Measurements from ENCODE around the gene ZBTB7C.

Gene ZBTB7C

DNA sequence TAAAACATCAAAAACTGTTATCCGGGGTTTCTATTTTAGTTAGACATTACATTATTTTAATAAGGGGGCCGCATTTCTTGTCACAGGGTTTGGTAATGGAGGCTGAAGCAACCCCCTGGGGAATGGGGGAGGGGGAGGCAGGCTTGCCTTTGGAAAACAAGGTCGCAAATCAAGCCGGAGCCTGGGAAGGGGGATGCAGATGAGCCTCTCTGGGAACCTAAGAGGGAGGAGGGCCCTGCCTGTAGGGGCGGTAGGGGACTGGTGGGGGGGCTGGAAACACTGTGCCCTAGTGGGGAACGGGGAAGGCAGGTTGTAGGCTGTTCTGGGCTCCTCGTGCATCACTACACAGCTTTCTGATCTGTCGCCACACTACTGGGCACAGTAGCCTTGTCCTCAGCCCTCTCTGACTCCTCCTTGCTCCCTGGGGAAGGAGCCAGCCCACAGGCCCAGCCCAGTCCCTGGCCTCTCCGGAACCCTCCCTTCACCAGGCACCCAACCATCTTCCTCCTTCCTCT lies 308.5 kb downstream of the ZBTB7C start:
- no peak for DNase-seq

- no peak for DNase-seq
Measured at GRCh38 chr18:48100165-48100575, 309.0 kb downstream of the ZBTB7C start.

DNA sequence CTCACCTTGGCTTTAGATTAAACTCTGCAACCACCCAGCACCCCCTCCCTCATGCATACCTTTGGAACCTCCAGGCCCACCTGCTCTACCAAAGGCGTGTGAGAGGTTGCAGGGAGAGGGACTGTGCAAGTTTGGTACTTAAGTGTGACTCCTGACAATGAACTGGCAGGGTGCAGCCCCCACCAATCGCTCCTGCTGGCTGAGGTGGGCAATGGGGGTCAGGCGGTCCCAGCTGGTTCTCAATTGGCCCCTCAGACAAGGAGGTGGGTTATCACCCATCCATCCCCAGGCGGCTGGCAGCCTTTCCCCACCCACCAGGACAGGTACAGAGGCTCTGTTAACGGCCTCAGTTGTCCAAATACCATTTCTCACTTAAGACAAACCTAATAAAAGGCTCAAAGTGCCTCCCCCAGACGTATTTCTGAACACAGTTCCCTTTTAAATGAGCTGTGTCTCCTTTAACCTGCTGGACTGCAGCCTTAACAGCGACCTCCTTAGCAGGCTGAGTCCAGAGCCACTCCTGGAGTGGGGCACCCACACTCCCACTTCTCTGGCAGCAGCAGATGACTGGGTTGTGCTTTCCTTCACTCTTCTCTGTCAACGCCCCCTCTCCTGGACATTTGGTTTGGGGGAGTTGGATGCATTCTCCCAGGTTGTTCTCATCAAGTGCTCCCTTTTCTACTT lies 309.6 kb downstream of the ZBTB7C start:
- no peak for DNase-seq

- DNase-seq: no peak
Measured at GRCh38 chr18:48098538-48098937, 310.6 kb downstream of the ZBTB7C start.

DNA sequence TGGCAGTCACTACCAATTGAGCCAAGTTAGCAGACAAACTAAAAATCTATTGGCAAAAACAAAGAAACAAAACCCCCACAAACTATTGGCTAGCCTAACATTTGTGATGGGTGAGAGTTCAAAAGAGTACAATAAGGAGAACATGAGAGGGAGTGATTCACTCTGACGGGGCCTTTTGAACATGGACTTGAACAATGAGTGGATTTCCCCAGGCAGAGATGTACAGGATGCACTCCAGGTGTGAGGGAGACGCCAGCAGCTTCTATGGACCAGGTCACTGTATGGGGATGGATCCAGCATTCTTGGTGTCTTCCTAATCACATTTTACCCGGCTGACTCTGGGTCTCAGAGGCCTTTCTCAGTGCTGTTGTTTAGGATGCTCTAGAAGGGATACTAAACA lies 311.2 kb downstream of the ZBTB7C start:
- DNase-seq: no peak

DNA sequence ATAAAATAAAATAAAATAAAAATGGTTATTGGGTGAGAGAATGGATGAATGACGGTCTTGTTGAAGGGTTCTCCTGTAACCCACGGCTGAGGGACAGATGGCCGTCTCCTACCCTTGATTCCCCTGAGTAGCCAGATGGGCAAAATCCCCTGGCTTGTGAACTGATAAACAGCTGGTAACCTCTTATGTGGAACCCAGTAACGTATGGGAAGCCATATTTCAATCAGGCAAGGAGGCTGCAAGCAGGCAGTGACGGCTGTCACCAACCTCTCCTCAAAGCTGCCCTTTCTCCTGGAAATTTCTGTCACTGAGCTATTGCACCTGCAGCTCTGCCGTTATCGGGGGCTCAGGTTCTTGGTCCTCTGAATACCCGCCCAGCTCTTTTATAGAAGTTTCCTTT lies 313.5 kb downstream of the ZBTB7C start:
- no peak for DNase-seq

GRCh38 chr18:48093104-48093503 lies 316.1 kb downstream of the ZBTB7C start:
- no peak for DNase-seq

- DNase-seq: no peak
Measured at GRCh38 chr18:48091869-48092497, 317.2 kb downstream of the ZBTB7C start.

GRCh38 chr18:48090702-48091101 lies 318.5 kb downstream of the ZBTB7C start:
- no peak for DNase-seq

DNA sequence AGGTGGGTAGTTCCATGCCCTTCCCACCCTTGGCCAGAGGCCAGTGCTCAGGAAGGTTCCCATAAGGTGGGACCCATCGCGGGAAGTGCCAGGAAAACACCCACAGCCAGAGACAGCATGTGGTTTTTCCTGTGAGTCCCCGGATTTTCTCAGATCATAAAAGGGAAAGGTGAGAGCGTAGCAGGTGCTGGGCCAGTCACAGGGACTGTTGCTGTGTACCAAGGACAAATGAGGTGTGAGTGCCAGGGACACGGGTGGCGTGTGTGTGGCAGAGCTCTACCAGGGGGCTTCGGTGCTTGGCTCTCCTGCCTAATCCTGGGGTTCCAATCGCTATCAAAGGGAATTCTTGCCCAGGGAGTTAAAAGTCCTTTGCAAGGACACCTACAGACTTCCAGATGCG lies 319.2 kb downstream of the ZBTB7C start:
- no peak for DNase-seq

GRCh38 chr18:48085781-48086487 lies 323.2 kb downstream of the ZBTB7C start:
- no peak for DNase-seq

- DNase-seq: no peak
Measured at GRCh38 chr18:48084858-48085257, 324.3 kb downstream of the ZBTB7C start.

GRCh38 chr18:48084041-48084757 lies 325.0 kb downstream of the ZBTB7C start:
- DNase-seq: no peak

DNA sequence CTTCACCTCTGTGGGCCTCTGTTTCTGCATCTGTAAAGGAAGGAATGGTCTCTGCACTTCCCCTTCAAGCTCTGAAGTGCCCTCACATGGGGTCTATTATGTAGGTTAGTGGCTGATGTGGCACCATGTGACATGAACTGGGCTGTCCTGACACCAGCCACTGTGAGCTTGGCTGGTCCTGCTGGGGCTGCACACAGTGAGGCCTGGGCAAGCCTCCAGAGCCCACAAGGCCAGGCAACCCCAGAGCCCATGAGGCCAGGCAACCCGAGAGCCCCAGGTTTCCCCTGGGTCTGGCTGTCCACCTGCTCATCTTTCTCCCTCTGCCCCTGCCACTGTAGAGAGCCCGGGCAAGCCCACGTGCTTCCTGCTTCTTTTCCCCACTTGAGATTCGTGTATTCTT lies 328.6 kb downstream of the ZBTB7C start:
- peak in 8 of 56 donors; percentile 6 to 42 (median 18) for DNase-seq

DNA sequence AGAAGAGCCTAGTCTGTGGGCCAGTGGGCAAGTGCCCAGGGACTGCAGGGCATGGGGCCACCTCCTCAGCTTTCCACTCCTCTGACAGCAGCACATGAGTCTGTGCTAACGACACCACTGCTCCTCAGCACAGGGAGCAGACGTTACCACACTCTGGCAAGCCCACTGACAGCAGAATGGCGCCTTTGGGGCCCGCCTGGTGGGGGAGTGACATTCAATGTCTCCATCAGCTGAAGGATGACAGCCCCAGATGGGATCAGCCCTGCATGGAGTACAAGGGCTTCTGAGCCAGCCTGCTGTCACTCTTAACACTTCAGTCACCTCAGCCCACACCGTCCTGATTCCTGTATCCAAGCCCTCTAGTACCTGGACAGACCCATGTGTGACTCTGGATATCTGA lies 329.3 kb downstream of the ZBTB7C start:
- DNase-seq: peak in 1 of 56 donors; percentile 30

- DNase-seq: no peak
Measured at GRCh38 chr18:48078448-48078847, 330.7 kb downstream of the ZBTB7C start.

GRCh38 chr18:48077291-48077690 lies 331.9 kb downstream of the ZBTB7C start:
- no peak for DNase-seq

- DNase-seq: no peak
Measured at GRCh38 chr18:48076461-48076860, 332.7 kb downstream of the ZBTB7C start.

DNA sequence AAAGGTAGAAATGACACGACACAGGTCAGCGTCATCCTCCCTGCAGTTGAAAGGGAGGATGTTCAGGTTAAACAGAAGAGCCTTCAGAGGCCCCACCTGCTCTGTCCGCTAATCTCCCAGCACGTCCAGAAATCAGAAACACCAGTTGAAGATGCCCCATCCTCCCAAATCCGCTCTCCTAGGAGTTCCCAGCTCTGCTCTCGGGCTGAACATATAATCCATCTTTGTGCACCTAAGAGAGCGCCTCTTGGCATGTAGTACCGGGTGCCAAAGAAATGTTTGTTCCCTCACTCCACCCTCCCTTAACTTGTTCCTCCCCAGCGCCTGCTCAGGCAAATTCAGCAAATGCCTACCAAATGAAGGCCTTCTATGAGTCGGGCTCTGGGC lies 333.5 kb downstream of the ZBTB7C start:
- no peak for DNase-seq

GRCh38 chr18:48074929-48075706 lies 334.1 kb downstream of the ZBTB7C start:
- peak in 2 of 56 donors; percentile 6 to 25 for DNase-seq

Measured in amygdala (tissue), 56 donors.